ENCODE results near the gene SLC25A13. TPM values are rescaled to one million over a fixed set of nuclear protein-coding genes. Genes with fewer than 3 reads are reported as not detected.
A peak's percentile ranks its signal among the peaks of the same experiment; 100 is the strongest.
"Not testable (repeated sequence)": the region's sequence is repeated elsewhere in the genome, so short reads cannot be mapped to it uniquely, and the experiment has no call there.

SLC25A13 gene
- total RNA-seq, 1 experiment from 2014 or later, result 22.2 TPM

GRCh38 chr7:96326752-96327151 is 4.9 kb upstream of the SLC25A13 start:
- not testable (repeated sequence) for DNase-seq (ENCODE audit: low read depth)

GRCh38 chr7:96322847-96323461 is 1.1 kb upstream of the SLC25A13 start:
- no peak for DNase-seq (ENCODE audit: low read depth)

GRCh38 chr7:96322373-96322695 is 436 bp upstream of the SLC25A13 start:
- DNase-seq (ENCODE audit: low read depth), result no peak

- peak; percentile 85 for DNase-seq (ENCODE audit: low read depth)
Observed at GRCh38 chr7:96321031-96321657, 754 bp downstream of the SLC25A13 start.

- DNase-seq (ENCODE audit: low read depth), result no peak
Observed at GRCh38 chr7:96320442-96320841, 1.5 kb downstream of the SLC25A13 start.

GRCh38 chr7:96319439-96319838 is 2.5 kb downstream of the SLC25A13 start:
- no peak for DNase-seq (ENCODE audit: low read depth)

- no peak for DNase-seq (ENCODE audit: low read depth)
Observed at GRCh38 chr7:96316949-96317348, 4.9 kb downstream of the SLC25A13 start.

GRCh38 chr7:96315125-96315512 is 6.8 kb downstream of the SLC25A13 start:
- DNase-seq (ENCODE audit: low read depth), result no peak

GRCh38 chr7:96314402-96315124 is 7.3 kb downstream of the SLC25A13 start:
- peak; percentile 22 for DNase-seq (ENCODE audit: low read depth)

- no peak for DNase-seq (ENCODE audit: low read depth)
Observed at GRCh38 chr7:96313940-96314339, 8.0 kb downstream of the SLC25A13 start.

- no peak for DNase-seq (ENCODE audit: low read depth)
Observed at GRCh38 chr7:96312502-96312901, 9.4 kb downstream of the SLC25A13 start.

- peak; percentile 35 for DNase-seq (ENCODE audit: low read depth)
Observed at GRCh38 chr7:96311967-96312366, 9.9 kb downstream of the SLC25A13 start.

- no peak for DNase-seq (ENCODE audit: low read depth)
Observed at GRCh38 chr7:96310110-96310509, 11.8 kb downstream of the SLC25A13 start.

GRCh38 chr7:96308950-96309263 is 13.0 kb downstream of the SLC25A13 start:
- no peak for DNase-seq (ENCODE audit: low read depth)

- DNase-seq (ENCODE audit: low read depth), result no peak
Observed at GRCh38 chr7:96308253-96308949, 13.5 kb downstream of the SLC25A13 start.

GRCh38 chr7:96306385-96307125 is 15.3 kb downstream of the SLC25A13 start:
- no peak for DNase-seq (ENCODE audit: low read depth)

GRCh38 chr7:96305915-96306314 is 16.0 kb downstream of the SLC25A13 start:
- no peak for DNase-seq (ENCODE audit: low read depth)

GRCh38 chr7:96304573-96304972 is 17.3 kb downstream of the SLC25A13 start:
- peak; percentile 32 for DNase-seq (ENCODE audit: low read depth)

GRCh38 chr7:96303686-96304443 is 18.0 kb downstream of the SLC25A13 start:
- DNase-seq (ENCODE audit: low read depth), result peak; percentile 74

- DNase-seq (ENCODE audit: low read depth), result no peak
Observed at GRCh38 chr7:96303105-96303685, 18.7 kb downstream of the SLC25A13 start.

- peak; percentile 24 for DNase-seq (ENCODE audit: low read depth)
Observed at GRCh38 chr7:96300986-96301385, 20.9 kb downstream of the SLC25A13 start.
